ENCODE data around the gene CAMK4.

CAMK4 gene

GRCh38 chr5:111259636-111260035, 35.5 kb downstream of the CAMK4 start:
- no peaks in the 10 kb centered on the region for H3K36me3 ChIP-seq (ENCODE audit: control insufficient read depth, low read length)
- no peaks in the 10 kb centered on the region for H3K9me2 ChIP-seq (replicated peaks; ENCODE audit: control insufficient read depth, low read length)
- H4K20me1 ChIP-seq (ENCODE audit: control insufficient read depth, insufficient read depth, low read depth, low read length): no peaks in the 10 kb centered on the region
- H3F3A ChIP-seq (ENCODE audit: control insufficient read depth, insufficient read depth): no peaks in the 10 kb centered on the region
- no peak overlapping the region for H3K4me3 ChIP-seq (ENCODE audit: low read length)
- no peak overlapping the region for H3K27ac ChIP-seq (ENCODE audit: low read depth, low read length)
- H3K9me3 ChIP-seq (ENCODE audit: control insufficient read depth, insufficient read depth, low read length): no peaks in the 10 kb centered on the region
- no peak overlapping the region for H3K4me2 ChIP-seq (ENCODE audit: low read length)
- no peaks in the 10 kb centered on the region for H3K79me2 ChIP-seq (ENCODE audit: control insufficient read depth, low read length)
- no peaks in the 10 kb centered on the region for H3K27me3 ChIP-seq (ENCODE audit: control insufficient read depth, low read length)
- H3K4me1 ChIP-seq (ENCODE audit: control insufficient read depth, low read length): peaks cover 1% of the 10 kb centered on the region; the same call in 1 of the 2 replicates
- TF ChIP-seq EZH2phosphoT487 (IDR thresholded peaks at IDR 0.05; ENCODE audit: borderline replicate concordance, low read length) (no peak), CTCF (IDR thresholded peaks at IDR 0.05; ENCODE audit: low read depth, low read length, poor library complexity, severe bottlenecking) (no peak)

- Histone ChIP-seq H3K9me3 (ENCODE audit: control insufficient read depth, insufficient read depth, low read length) (no peaks in the 10 kb centered on the region), H3F3A (ENCODE audit: control insufficient read depth, insufficient read depth) (no peaks in the 10 kb centered on the region), H3K4me2 (ENCODE audit: low read length) (no peak overlapping the region), H3K27ac (ENCODE audit: low read depth, low read length) (no peak overlapping the region), H3K9me2 (replicated peaks; ENCODE audit: control insufficient read depth, low read length) (no peaks in the 10 kb centered on the region), H3K4me3 (ENCODE audit: low read length) (no peak overlapping the region), H3K4me1 (ENCODE audit: control insufficient read depth, low read length) (no peaks in the 10 kb centered on the region), H3K79me2 (ENCODE audit: control insufficient read depth, low read length) (no peaks in the 10 kb centered on the region), H3K27me3 (ENCODE audit: control insufficient read depth, low read length) (no peaks in the 10 kb centered on the region), H4K20me1 (ENCODE audit: control insufficient read depth, insufficient read depth, low read depth, low read length) (no peaks in the 10 kb centered on the region), H3K36me3 (ENCODE audit: control insufficient read depth, low read length) (no peaks in the 10 kb centered on the region)
- TF ChIP-seq EZH2phosphoT487 (IDR thresholded peaks at IDR 0.05; ENCODE audit: borderline replicate concordance, low read length) (no peak), CTCF (IDR thresholded peaks at IDR 0.05; ENCODE audit: low read depth, low read length, poor library complexity, severe bottlenecking) (no peak)
Measured at GRCh38 chr5:111261610-111262009, 37.4 kb downstream of the CAMK4 start.

GRCh38 chr5:111262153-111262552, 38.0 kb downstream of the CAMK4 start:
- Histone ChIP-seq H3K27ac (ENCODE audit: low read depth, low read length) (no peak overlapping the region), H3K79me2 (ENCODE audit: control insufficient read depth, low read length) (no peaks in the 10 kb centered on the region), H3K4me3 (ENCODE audit: low read length) (no peak overlapping the region), H3K27me3 (ENCODE audit: control insufficient read depth, low read length) (no peaks in the 10 kb centered on the region), H4K20me1 (ENCODE audit: control insufficient read depth, insufficient read depth, low read depth, low read length) (no peaks in the 10 kb centered on the region), H3K36me3 (ENCODE audit: control insufficient read depth, low read length) (no peaks in the 10 kb centered on the region), H3K9me3 (ENCODE audit: control insufficient read depth, insufficient read depth, low read length) (no peaks in the 10 kb centered on the region), H3K9me2 (replicated peaks; ENCODE audit: control insufficient read depth, low read length) (no peaks in the 10 kb centered on the region), H3F3A (ENCODE audit: control insufficient read depth, insufficient read depth) (no peaks in the 10 kb centered on the region), H3K4me1 (ENCODE audit: control insufficient read depth, low read length) (no peaks in the 10 kb centered on the region), H3K4me2 (ENCODE audit: low read length) (no peak overlapping the region)
- TF ChIP-seq CTCF (IDR thresholded peaks at IDR 0.05; ENCODE audit: low read depth, low read length, poor library complexity, severe bottlenecking) (no peak), EZH2phosphoT487 (IDR thresholded peaks at IDR 0.05; ENCODE audit: borderline replicate concordance, low read length) (no peak)

GRCh38 chr5:111262815-111263214, 38.6 kb downstream of the CAMK4 start:
- Histone ChIP-seq H3K79me2 (ENCODE audit: control insufficient read depth, low read length) (no peaks in the 10 kb centered on the region), H3K4me2 (ENCODE audit: low read length) (no peak overlapping the region), H3K4me3 (ENCODE audit: low read length) (no peak overlapping the region), H3F3A (ENCODE audit: control insufficient read depth, insufficient read depth) (no peaks in the 10 kb centered on the region), H3K27me3 (ENCODE audit: control insufficient read depth, low read length) (no peaks in the 10 kb centered on the region), H4K20me1 (ENCODE audit: control insufficient read depth, insufficient read depth, low read depth, low read length) (no peaks in the 10 kb centered on the region), H3K36me3 (ENCODE audit: control insufficient read depth, low read length) (no peaks in the 10 kb centered on the region), H3K9me2 (replicated peaks; ENCODE audit: control insufficient read depth, low read length) (no peaks in the 10 kb centered on the region), H3K9me3 (ENCODE audit: control insufficient read depth, insufficient read depth, low read length) (no peaks in the 10 kb centered on the region), H3K27ac (ENCODE audit: low read depth, low read length) (no peak overlapping the region), H3K4me1 (ENCODE audit: control insufficient read depth, low read length) (no peaks in the 10 kb centered on the region)
- TF ChIP-seq EZH2phosphoT487 (IDR thresholded peaks at IDR 0.05; ENCODE audit: borderline replicate concordance, low read length) (no peak), CTCF (IDR thresholded peaks at IDR 0.05; ENCODE audit: low read depth, low read length, poor library complexity, severe bottlenecking) (no peak)
